ENCODE results near the gene CMTM5.

Gene CMTM5

DNA sequence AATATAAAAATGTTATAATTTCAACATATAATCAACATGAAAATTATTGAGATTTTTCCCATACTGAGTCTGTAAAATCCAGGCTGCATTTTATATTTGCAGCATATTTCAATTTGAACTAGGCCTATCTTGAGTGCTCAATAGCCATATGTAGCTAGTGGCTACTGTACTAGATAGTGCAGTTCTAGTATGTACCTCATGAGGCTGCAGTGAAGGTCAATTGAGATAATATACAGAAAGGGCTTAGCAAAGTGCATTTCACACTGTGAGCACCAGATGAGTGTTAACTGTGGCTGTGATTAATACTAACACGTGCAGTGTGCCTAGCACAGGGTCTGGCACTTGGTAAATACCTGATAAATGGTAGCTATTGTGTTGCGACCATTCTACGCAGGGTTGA lies 18.8 kb upstream of the CMTM5 start:
- DNase-seq (ENCODE audit: low read depth) = no peak

DNA sequence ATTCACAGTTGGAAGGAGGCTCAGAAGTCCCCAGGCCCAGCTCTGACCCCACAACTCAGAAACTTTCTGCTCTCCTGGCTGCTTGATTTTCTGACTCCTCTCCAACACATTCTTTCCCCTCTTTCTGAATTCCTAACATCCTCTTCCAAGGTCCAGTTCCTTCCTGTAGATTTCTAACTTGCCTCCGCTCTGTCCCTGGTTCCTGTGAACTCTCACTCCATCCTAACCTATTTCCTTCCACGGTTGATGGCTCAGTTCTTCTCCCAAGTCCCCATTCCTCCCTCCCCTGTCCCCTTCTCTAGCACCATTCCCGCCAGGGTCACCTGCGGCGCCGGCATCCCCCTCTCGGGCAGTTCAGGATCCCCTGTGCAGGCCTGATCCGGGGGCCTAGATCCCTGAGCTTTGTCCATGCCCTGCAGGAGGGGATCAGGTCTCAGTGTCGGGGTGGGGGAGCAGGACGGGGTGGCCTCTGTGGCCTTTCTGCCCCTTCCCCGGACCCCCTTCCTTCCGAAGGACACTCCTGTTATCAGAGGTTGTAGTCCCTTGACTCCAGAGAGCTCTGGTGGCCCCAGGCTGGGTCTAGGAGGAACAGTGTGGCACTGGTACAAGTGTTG lies 18.2 kb upstream of the CMTM5 start:
- no peak for DNase-seq (ENCODE audit: low read depth)

DNA sequence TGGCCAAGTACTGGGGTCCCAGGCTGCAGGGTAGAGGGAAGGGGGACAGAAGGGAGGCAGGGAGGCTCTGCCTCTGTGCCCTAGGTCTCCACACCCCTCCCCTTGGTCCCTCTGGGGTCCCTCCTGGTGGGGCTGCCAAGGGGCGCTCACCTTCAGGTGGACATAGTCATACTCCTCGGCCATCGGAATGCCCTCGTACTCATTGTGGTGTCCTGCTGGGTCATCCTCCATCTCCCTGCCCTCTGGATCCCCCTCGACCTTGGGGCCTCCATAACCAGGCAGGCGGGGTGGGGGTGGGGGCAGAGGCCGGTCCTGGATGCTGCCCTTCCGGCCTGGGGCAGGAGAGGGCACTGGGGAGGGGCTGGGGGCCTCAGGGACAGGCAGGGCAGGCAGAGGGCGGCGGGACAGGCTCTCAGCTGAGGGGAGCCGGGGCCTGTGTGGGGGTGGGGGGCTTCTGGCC lies 17.6 kb upstream of the CMTM5 start:
- DNase-seq (ENCODE audit: low read depth) = no peak

DNA sequence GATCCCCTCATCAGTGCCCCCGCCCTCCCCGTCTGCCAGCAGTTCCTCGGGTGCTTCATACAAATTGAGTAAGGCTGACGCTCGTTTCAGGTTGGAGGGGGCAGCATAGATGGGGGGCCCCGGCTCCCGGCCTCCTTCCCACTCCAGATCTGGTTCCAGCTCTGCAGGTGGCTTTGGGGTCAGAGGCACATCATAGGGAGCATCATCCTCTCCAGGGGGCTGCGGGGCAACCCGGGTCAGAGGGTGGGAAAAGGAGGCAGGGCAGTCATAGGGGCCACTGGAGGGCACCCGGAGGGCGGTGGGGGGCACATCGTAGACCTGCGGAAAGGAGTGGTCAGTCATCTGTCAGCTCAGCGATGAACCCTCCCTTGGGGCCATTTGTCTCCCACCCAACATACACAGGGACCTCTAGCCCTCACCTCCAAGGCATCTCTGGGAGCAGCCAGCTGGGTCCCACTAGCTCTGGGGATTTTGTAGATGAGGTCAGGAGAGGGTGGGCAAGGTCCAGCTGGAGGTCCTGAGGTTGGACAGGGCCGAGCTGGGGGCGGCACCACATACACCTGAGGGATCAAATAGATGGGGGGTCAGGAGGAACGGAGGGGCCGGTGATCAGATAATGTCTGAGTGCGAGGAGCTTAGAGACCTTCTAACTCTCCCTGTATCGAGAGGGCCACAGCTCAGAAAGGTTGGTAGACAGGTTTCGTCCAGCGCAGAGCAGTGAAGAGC lies 17.0 kb upstream of the CMTM5 start:
- DNase-seq (ENCODE audit: low read depth) = no peak

DNA sequence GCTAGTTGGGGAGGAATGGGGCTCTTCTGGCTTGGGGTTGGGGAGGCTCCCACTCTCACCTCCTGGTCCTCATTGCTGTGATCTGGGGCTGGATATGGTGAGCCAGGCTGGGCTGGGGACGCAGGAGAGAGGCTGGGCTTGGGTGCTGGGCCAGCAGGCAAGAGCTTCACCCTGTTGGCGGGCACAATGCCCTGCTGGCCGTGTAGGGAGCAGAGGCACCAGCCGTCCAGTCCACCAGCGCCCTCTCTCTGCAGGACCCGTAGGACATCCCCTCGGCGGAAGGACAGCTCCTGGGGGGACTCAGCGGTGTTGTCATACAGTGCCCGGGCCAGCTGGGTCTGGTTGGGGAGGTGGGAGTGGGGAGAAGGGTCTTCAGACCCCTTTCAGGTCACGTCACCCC lies 16.4 kb upstream of the CMTM5 start:
- DNase-seq (ENCODE audit: low read depth) = no peak

DNA sequence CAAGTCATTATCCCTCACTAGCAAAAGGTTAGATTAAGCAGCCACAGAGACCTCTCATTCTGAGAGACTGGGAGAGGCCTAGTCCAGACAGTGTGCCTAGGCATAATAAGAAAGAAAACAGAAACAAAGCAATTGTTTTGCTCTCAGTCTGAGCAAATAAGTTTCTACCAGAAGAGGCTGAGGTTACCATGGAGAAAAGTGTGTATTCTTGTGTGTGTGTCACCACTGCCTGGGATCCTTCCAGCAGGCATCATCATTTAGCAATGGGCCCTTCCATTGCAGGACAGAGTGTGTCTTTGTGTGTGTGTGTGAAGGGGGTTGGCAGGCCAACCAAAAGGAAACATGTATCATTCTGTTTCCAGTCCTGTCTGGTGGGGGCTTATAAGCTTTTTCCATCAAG lies 15.5 kb upstream of the CMTM5 start:
- DNase-seq (ENCODE audit: low read depth) = peak; percentile 61

DNA sequence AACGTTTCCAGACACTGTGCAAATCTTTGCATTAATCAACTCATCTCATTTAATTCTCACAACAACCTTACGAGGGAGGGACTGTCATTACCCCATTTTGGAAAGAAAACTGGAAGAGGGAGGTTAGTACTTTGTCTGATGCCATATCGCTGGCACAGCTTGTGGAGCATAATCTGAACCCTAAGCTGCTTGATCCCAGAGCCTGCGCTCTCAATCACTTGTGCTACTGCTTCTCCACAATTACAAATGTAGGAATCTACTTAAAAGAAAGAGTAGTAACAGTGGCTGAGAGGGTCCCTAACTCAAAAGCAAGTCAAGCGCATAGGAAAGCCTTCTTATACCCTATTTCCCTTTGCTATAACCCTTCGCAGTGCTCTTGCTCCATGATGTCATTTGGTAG lies 15.1 kb upstream of the CMTM5 start:
- DNase-seq (ENCODE audit: low read depth) = no peak

DNA sequence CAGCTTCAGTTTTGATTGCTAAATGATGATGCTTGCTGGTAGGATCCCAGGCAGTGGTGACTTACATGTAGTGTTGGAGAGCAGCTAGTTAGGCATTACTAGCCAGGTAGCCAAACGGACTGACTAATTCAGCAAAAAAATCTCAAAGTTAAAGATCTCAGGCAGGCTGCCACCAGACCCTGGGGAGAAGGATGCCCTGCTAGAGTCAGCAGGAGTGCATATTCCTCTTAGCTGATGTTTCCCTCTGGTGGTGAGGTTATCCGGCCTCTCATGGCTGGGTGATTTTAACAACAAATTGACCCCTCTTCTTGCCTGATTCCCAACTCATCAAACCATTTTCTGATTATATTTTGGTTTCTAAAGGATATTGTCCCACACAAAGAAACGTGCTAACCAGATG lies 14.6 kb upstream of the CMTM5 start:
- DNase-seq (ENCODE audit: low read depth) = peak; percentile 9

DNA sequence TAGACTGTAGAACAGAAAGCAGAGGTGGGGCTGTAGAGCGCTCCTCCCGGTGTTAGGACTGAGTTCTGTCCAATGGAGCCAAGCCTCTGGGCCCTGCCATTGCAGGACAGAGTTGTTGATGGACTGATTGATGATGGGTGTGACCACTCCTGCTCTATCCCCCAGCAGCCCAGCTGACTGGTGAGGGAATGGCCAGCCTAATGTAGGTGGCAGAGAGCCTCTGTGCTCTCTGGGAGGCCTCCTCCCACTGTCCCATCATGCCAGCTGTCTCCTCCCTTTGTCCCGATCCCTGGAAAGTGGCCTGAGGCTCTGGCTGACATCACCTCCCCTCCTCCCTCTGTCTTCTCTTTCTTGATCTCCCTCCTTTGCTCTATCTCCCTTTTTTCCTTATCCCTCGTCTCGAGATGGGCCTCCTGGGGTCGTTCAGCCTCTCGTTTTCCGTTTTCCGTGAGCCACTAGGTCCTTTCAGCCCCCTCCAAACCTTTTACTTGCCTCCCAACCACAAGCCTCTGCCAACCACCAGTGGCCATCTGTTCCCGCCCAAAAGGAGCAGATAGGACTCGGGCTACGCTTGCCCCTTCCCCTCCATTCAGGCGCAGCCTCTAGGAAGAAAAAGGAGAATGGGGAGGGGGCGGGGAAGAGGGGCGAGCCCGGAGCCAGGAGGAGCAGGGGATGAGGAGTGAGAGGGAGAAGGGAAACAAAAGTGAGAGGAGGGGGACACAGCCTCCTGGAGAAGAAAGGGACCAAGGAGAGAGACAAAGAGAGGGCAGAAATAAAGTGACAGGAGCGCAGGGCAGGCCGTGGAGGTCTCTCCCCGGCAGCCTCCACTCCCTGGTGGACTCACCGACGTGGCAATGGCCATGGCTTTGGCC lies 12.4 kb upstream of the CMTM5 start:
- DNase-seq (ENCODE audit: low read depth) = peak; percentile 27

DNA sequence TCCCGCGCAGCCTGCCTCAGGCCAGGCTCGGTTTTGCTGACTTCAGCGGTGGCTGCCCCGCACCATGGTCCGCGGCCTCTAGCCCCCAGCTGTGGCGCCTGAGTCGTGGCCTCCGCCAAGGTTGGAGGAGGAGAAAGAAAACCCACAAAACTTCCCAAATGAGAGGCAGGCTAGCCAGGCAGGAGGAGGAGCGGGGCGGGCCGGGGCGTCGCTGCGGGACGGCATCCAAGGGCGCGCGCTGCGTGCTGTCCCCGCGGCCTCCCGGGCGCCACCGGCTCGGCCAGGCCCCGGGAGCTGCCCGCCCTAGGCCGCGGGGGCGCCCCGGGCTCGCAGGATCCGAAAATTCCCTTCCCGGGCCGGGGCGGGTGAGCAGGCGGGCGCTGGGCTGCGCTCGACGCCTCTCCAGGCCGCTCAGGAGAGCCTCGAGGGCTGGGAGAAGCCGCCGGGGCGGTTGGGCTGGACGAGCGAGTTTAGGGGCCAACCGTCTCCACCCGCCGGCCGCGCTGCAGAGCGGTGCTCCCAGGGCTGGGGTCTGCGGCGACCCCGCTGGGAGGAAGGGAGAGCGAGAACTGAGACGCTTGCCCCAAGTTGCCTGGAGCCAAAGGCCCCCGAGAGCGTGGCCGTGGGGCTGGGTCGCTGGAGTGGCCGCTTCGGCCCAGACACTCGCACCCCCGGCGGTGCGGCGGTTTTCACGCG lies 11.7 kb upstream of the CMTM5 start, which contains the start of gene EFS:
TSS of gene EFS (minus strand) at position 137 of the 696 bp plus-strand sequence. CDS start 147 bp downstream, outside the sequence.
- peak; percentile 34 for DNase-seq (ENCODE audit: low read depth)

DNA sequence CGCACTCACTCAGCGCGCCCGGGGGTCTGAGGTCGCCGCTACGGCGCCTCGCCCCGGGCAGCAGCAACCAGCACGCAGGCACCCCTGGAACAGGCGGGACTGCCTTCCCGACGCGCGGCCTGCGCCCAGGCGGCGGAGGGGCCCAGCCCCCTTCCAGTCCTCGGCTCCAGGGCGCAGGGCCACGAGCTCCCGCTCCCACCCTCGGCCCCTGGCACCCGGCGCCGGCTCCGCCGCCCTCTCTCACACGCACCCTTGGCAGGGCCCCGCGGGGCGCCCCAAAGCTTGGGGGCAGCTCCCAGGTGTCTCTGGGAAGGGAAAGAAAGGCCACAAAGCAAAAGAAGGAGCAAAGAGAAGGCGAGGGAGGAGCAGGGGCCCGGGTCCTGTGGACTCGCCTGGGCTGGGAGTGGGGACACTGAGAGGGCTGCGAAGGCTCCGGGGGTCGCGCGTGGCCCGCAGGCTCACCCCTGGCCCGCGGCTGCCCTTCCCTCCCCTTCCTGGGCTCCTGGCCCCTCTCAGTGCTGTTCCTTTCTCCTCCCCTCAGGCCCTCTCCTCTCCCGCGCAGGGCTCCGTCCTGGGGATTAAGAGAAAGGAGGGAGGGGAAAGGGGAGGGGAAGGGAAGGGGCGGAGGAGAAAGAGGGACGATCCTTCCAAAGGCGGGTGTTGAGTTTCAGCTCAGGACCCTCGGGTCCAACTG lies 11.0 kb upstream of the CMTM5 start:
- DNase-seq (ENCODE audit: low read depth) = peak; percentile 59

DNA sequence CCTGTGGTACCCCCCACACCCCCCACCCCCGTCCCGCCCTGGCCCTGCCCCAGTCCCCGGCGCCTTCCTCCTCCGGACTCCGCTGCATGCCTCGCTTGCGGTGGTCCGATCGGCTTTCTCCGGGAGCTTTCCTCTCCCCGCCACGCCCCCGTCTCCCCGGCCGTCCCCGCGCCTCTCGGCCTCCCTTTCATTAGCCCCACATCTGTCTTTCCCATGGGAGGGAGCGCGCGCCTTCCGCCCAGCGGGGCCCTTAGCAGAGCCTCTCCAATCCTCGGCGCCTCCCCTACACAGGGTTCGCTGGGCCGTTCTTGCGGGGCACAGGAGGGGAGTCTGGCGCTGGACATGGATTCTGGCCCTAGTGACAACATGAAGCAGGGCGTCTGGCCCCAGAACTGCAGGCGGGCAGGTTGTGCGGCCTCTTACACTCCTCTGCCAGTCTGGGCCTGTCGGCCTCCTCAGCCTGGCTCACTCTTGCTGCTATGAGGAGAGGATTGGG lies 10.4 kb upstream of the CMTM5 start:
- DNase-seq (ENCODE audit: low read depth) = peak; percentile 67

DNA sequence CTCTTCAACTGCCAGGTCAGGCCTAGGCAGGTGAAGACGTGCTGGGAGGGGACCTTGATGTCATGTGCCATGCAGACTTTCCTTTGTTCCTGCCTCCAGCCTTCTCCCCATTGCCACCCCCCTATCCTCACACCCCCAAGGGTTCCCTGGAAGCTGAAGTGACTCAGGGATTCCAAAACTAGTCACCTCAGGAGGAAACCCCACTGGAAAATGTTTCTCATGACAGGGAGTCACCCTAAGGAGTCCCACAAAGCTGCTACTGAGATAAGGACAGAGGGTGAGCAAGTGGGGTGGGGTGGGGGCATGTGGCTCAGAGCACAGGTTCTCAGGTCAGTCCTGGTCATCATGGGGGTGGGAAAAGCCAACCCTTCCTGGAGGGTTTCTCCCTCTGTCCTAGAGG lies 6.6 kb upstream of the CMTM5 start:
- no peak for DNase-seq (ENCODE audit: low read depth)

DNA sequence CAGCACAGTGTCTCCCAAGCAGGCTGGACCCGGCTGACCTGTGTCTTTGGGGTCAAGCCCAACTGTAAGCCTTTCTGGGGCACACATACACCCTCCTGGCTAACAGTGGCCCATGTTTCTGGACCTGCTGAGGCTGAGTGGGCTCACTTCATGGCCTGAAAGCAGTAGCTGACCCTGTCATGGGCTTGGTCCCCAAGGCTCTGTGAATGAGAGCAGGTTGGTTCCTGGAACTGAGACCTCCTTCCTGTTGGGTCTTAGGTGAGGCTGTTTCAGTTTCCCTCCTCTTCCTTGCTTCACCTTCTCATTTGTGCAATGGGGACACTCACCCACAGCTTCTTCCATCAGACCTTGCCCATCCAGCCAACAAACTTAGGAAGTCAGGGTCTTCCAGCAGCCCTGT lies 5.0 kb upstream of the CMTM5 start:
- DNase-seq (ENCODE audit: low read depth) = no peak

DNA sequence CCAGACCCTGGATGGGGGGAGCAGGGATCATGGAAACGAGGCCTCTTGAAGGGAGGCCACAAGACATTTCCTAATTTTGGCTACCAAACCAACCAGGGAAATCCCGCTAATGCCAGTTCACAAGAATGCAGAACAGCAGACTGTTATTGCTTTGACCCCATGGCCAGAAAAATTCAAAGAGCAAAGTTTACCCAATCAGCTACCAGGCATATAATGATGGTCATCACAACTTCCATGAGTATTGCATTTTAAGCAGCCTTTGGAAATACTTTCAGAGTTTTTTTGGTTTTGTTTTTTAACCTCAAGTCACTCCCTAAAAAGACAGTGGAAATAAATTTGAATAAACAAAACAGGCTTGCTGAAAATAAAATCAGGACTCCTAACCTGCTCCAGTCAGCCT lies 4.3 kb upstream of the CMTM5 start, which contains the start of gene IL25:
TSS of gene IL25 (plus strand) at position 301 of the 400 bp plus-strand sequence.
- no peak for DNase-seq (ENCODE audit: low read depth)

DNA sequence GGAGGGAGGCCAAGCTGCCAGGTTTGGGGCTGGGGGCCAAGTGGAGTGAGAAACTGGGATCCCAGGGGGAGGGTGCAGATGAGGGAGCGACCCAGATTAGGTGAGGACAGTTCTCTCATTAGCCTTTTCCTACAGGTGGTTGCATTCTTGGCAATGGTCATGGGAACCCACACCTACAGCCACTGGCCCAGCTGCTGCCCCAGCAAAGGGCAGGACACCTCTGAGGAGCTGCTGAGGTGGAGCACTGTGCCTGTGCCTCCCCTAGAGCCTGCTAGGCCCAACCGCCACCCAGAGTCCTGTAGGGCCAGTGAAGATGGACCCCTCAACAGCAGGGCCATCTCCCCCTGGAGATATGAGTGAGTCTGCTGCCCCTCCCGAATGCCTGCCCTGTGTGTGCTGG lies 3.8 kb upstream of the CMTM5 start:
- DNase-seq (ENCODE audit: low read depth) = no peak

DNA sequence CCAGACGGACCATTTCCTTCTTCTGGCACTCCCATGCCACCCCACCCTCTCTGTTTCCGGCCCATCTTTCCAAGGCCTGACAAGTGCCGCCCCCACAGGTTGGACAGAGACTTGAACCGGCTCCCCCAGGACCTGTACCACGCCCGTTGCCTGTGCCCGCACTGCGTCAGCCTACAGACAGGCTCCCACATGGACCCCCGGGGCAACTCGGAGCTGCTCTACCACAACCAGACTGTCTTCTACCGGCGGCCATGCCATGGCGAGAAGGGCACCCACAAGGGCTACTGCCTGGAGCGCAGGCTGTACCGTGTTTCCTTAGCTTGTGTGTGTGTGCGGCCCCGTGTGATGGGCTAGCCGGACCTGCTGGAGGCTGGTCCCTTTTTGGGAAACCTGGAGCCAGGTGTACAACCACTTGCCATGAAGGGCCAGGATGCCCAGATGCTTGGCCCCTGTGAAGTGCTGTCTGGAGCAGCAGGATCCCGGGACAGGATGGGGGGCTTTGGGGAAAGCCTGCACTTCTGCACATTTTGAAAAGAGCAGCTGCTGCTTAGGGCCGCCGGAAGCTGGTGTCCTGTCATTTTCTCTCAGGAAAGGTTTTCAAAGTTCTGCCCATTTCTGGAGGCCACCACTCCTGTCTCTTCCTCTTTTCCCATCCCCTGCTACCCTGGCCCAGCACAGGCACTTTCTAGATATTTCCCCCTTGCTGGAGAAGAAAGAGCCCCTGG lies 1.2 kb upstream of the CMTM5 start:
- no peak for DNase-seq (ENCODE audit: low read depth)

DNA sequence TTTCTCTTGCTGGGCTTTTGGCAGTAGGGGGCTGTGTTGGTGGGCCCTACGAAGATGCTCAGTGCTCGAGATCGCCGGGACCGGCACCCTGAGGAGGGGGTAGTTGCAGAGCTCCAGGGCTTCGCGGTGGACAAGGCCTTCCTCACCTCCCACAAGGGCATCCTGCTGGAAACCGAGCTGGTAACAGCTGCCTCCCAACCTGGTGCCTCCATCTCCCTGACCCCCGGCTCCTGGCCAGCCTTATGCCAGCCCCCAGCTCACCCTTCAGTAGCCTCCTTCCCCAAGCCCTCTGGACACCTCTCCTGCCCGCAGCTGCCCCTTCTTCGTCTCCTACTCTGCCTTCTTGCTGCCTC lies 328 bp downstream of the CMTM5 start:
- no peak for DNase-seq (ENCODE audit: low read depth)

DNA sequence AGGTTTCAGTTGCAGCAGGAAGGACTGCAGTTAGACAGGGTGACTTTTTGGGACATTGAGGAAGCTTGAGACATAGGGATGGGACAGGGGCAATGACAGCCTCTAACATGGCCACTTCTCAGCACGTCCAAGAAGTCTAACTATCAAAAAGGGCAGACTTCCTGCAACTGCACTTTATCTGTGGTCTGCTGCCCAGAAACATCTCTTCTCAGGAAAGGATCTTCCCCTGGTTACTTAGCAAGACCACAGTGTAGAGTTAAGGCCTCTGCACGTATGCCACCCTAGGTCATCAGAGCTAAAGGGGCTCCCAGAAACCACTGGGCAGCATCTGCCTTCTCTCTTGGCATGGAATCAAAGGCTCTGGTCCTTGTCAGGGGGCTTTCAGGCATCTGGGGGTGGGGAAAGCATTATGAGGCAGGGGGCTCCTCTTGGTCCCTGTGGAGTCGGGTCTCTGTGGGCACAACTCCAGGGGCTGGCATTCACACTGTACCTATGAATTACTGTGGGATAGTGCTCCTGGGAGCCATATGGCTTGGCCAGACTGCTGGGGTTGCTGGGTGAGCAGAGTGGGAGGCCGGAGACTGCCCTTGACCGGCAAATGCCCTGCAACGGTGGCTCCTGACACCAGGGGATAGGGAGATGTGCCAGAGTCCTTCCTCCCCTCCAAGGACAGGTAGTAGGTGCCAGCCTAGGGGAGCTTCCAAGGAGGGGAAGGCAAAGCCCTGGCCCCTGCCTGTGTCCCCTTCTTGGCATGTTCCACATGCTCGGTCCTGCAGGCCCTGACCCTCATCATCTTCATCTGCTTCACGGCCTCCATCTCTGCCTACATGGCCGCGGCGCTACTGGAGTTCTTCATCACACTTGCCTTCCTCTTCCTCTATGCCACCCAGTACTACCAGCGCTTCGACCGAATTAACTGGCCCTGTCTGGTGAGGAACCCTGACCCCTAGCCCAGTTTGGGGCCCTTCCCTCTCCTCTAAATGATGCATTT lies 1.0 kb downstream of the CMTM5 start:
- no peak for DNase-seq (ENCODE audit: low read depth)

Data from iris pigment epithelial cell (primary cell).